Measurements from ENCODE around the gene FOXS1.

FOXS1 gene

GRCh38 chr20:31801508-31801907 is 43.9 kb downstream of the FOXS1 start:
- no peak for DNase-seq

DNA sequence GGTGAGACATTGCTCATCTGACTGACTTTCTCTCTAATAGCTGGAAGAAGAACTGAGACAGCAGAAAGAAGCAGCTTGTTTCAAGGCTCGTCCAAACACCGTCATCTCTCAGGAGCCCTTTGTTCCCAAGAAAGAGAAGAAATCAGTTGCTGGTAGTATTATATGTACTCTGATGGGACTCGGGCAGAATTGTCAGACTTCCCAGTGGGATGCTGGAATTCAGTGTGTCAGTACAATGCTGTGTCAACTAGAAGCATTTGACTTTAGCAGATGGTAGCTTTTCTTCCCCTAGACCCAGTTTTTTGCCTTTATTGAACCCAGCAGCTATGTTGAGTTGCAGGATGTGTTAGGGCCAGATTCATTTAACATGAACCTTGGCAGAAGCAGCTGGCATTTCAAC is 48.0 kb downstream of the FOXS1 start:
- no peak for DNase-seq

All from nucleus accumbens (tissue), 56 donors.